Stomach (tissue), 9 donors: Measurements from ENCODE around the gene CRYM. TPM values are rescaled to one million over a fixed set of nuclear protein-coding genes. Genes with fewer than 3 reads are reported as not detected.

Experiments used
- DNase-seq, 2 donors: peaks; one replicate each; pipeline versions ENCODE4 v3.0.0 to v3.0.0-alpha.2; 2013 to 2019
- H3K27ac ChIP-seq, 5 donors: fragments of 200-600 bp in 4 of 5; sonication (generic) in 4 of 5; one replicate each; pipeline ENCODE4 v1.5.1; 2013 to 2019; ENCODE audit warnings: mild to moderate bottlenecking in 1 of 5, moderate library complexity in 1 of 5
- H3K27me3 ChIP-seq, 3 donors: fragments of 200-600 bp; sonication (generic); one replicate each; pipeline ENCODE4 v1.5.1; 2017 to 2019; ENCODE audit warnings: mixed run types in 1 of 3
- H3K36me3 ChIP-seq, 4 donors: fragments of 200-600 bp; sonication (generic); 1 replicate in 3 of 4; 2 replicates in 1 of 4; pipeline ENCODE4 v1.5.1; 2016 to 2019
- H3K4me1 ChIP-seq, 4 donors: fragments of 200-600 bp; sonication (generic); one replicate each; pipeline ENCODE4 v1.5.1; 2016 to 2019
- H3K4me3 ChIP-seq, 4 donors: fragments of 200-600 bp; sonication (generic) in 3 of 4; one replicate each; pipeline ENCODE4 v1.5.1; 2016 to 2019; ENCODE audit warnings: mild to moderate bottlenecking in 1 of 4
- H3K9me3 ChIP-seq, 4 donors: fragments of 200-600 bp; sonication (generic); one replicate each; pipeline ENCODE4 v1.5.1; 2016 to 2019
- EP300 ChIP-seq: sonication (generic); formaldehyde crosslinking; IDR thresholded peaks from one replicate; pipeline ENCODE4 v1.6.1; 2017; ENCODE audit warnings: antibody characterized with exemption
- POLR2A ChIP-seq, 4 donors: fragments of 450-650 bp; IDR thresholded peaks; one replicate each; pipeline ENCODE4 v1.6.1; 2016; ENCODE audit warnings: antibody characterized with exemption in 4 of 4, control low read depth in 2 of 4, mild to moderate bottlenecking in 1 of 4, moderate library complexity in 1 of 4
- POLR2AphosphoS5 ChIP-seq, 3 donors: sonication (generic); formaldehyde crosslinking; IDR thresholded peaks; one replicate each; pipeline ENCODE4 v1.6.1; 2016; ENCODE audit warnings: antibody characterized with exemption in 3 of 3
- WGBS, 5 donors: extraction: QIAGEN DNeasy Blood & Tissue Kit in 3 of 5; methylation state at CpG; one replicate each; pipeline versions ENCODE4 v1.1.5 to v1.1.7; 2013 to 2018; 5-methylcytosine and 5-hydroxymethylcytosine counted together
- intact Hi-C: fragments of 100-400 bp; cut with DNase I; formaldehyde crosslinking; loops from one replicate; pipeline ENCODE4 v1.15.1; 2023; ENCODE audit warnings: low total_unique reads
- polyA plus RNA-seq, 3 donors: library from polyadenylated mRNA; stranded (reverse); fragments of 200-250 nt; gene quantifications; one replicate each; pipeline ENCODE4 v1.2.3, GENCODE V29; 2013
- total RNA-seq, 5 donors: library from RNA; depleted of rRNA; stranded (reverse); fragments of >200 nt; gene quantifications; one replicate each; pipeline versions ENCODE4 v1.1.0 to v1.2.3, GENCODE V29; 2014 to 2016
- TF ChIP-seq, protein P1 (sequence below), 7 experiments: fragments of 450-650 bp in 4 of 7; fragments of 200-600 bp in 3 of 7; sonication (generic) in 3 of 7; IDR thresholded peaks; one replicate each; pipeline ENCODE4 v1.5.1; 2016 to 2019; ENCODE audit warnings: antibody characterized with exemption in 7 of 7, control low read depth in 2 of 7, mild to moderate bottlenecking in 1 of 7
- donor health status: healthy with polysubstance abuse.
- donor health status: Bipolar disorder and iron deficiency.
- donor health status: healthy.

CRYM gene
- total and polyA plus RNA-seq, 8 donors: 0.75 to 4.0 (median 3.3) TPM; not detected in 3

DNA sequence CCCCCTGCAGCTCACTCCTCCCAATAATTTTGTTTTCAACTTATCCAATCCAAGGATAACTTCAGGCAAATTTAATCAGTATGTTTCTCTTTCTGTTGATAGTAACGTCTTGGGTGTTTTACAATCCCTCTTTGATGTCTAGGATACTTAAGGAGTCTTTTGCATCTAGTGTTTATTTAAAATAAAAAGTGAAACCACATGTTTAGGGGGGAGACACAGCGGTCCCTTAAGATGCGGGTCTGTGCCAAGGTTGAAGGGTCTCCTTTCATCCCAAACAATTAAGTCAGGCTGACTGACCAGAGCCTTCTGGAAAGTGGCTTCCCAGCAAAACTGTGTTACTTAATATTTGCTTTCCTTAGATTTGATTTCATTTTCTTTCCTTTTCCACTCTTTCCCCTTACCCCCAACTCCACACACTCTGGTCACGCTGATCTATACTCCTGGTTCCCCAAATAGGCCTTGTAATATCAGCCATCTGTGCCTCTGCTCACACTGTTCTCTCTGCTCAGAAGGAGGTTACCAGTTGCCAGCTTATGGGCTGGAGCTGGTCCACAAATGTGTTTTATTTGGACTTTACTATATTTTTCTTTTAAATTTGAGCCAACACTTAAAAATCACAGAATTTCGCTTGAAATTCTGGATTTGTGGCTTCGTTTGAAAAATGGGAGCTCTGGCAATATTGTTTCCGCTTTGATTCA lies 33.4 kb downstream of the CRYM start:
- WGBS, 5 donors: 52 to 65% (median 61%) methylated on average over 7 of the region's 7 CpGs
- DNase-seq: no peak
- intact Hi-C loops: no loop called here
- Histone ChIP-seq H3K27ac (no peak overlapping the region), H3K4me3 (no peak overlapping the region), H3K27me3 (peaks cover 0 to 4% (median 0%) of the 10 kb centered on the region in 3 donors), H3K36me3 (no peaks in the 10 kb centered on the region), H3K9me3 (no peaks in the 10 kb centered on the region), H3K4me1 (no peaks in the 10 kb centered on the region)
- TF ChIP-seq EP300 (no peak), POLR2AphosphoS5 (IDR thresholded peaks at IDR 0.05) (no peak), POLR2A (IDR thresholded peaks at IDR 0.05) (no peak)
- TF ChIP-seq, protein P1, sequence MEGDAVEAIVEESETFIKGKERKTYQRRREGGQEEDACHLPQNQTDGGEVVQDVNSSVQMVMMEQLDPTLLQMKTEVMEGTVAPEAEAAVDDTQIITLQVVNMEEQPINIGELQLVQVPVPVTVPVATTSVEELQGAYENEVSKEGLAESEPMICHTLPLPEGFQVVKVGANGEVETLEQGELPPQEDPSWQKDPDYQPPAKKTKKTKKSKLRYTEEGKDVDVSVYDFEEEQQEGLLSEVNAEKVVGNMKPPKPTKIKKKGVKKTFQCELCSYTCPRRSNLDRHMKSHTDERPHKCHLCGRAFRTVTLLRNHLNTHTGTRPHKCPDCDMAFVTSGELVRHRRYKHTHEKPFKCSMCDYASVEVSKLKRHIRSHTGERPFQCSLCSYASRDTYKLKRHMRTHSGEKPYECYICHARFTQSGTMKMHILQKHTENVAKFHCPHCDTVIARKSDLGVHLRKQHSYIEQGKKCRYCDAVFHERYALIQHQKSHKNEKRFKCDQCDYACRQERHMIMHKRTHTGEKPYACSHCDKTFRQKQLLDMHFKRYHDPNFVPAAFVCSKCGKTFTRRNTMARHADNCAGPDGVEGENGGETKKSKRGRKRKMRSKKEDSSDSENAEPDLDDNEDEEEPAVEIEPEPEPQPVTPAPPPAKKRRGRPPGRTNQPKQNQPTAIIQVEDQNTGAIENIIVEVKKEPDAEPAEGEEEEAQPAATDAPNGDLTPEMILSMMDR (IDR thresholded peaks at IDR 0.05): no peak

DNA sequence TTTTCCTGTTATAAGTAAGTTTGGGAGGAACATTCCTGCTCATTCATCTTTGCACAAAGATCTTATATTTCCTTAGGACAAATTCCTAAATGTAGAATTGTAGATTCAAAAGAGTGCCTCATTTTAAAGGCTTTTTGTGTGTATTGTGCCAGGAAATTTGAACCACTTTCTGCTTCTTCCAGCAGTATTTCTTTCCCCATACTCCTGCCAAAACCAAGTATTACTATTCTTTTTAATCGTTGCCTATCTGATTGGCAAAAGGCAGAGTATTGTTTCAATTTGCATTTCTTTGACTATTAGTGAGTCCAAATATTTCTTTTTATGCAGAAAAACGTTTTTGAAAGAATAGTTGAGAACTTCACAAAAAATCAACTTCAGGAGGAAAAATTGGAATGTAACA lies 35.3 kb downstream of the CRYM start:
- DNase-seq: no peak
- Histone ChIP-seq H3K9me3 (no peaks in the 10 kb centered on the region), H3K4me3 (no peak overlapping the region), H3K36me3 (no peaks in the 10 kb centered on the region), H3K27me3 (peaks cover 0 to 4% (median 0%) of the 10 kb centered on the region in 3 donors), H3K4me1 (no peaks in the 10 kb centered on the region), H3K27ac (no peak overlapping the region)
- WGBS, 5 donors: 15 to 27% (median 18%) methylated on average over 2 of the region's 2 CpGs
- intact Hi-C loops: no loop called here
- TF ChIP-seq EP300 (no peak), POLR2A (IDR thresholded peaks at IDR 0.05) (no peak), POLR2AphosphoS5 (IDR thresholded peaks at IDR 0.05) (no peak)
- TF ChIP-seq, protein P1 (IDR thresholded peaks at IDR 0.05): no peak

DNA sequence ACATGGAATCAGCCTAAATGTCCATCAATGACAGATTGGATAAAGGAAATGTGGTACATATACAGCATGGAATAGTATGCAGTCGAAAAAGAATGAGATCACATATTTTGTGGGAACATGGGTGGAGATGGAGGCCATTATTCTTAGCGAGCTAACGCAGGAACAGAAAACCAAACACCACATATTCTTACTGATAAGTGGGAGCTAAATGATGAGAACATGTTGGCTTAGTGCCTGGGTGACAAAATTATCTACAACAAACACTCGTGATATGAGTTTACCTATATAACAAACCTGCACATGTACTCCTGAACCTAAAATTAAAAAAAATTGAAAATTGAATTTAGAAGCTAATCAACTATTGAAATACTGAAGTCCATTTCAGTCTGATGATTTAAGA lies 38.4 kb downstream of the CRYM start:
- H3K9me3 ChIP-seq: no peaks in the 10 kb centered on the region
- TF ChIP-seq EP300 (no peak), POLR2AphosphoS5 (IDR thresholded peaks at IDR 0.05) (no peak), POLR2A (IDR thresholded peaks at IDR 0.05) (no peak)
- TF ChIP-seq, protein P1 (IDR thresholded peaks at IDR 0.05): no peak
- H3K27me3 ChIP-seq: peaks cover 0 to 4% (median 0%) of the 10 kb centered on the region in 3 donors
- intact Hi-C loops: no loop called here
- DNase-seq: peak in 1 of 2 donors; percentile 11
- no peaks in the 10 kb centered on the region for H3K4me1 ChIP-seq
- no peak overlapping the region for H3K27ac ChIP-seq
- 25 to 60% (median 51%) methylated on average over 4 of the region's 4 CpGs for WGBS, 5 donors
- H3K36me3 ChIP-seq: no peaks in the 10 kb centered on the region
- H3K4me3 ChIP-seq: no peak overlapping the region

DNA sequence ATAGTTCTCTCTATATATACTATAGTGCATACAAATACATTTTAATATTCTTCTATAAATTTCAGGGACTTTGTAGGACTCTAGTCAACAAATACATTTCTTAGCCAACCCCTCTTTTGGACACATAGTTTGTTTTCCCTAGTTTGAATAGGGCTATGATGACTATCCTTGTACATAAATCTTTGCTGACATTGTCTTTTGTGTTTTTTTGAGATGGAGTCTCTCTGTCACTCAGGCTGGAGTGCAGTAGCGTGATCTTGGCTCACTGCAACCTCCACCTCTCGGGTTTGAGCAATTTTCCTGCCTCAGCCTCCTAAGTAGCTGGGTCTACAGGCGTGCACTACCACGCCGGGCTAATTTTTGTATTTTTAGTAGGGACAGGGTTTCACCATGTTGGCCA lies 41.3 kb downstream of the CRYM start:
- Histone ChIP-seq H3K4me3 (no peak overlapping the region), H3K36me3 (no peaks in the 10 kb centered on the region), H3K27ac (no peak overlapping the region), H3K4me1 (no peaks in the 10 kb centered on the region), H3K9me3 (no peaks in the 10 kb centered on the region), H3K27me3 (no peaks in the 10 kb centered on the region)
- 70 to 87% (median 81%) methylated on average over 5 of the region's 5 CpGs for WGBS, 5 donors
- DNase-seq: no peak
- TF ChIP-seq EP300 (no peak), POLR2AphosphoS5 (IDR thresholded peaks at IDR 0.05) (no peak), POLR2A (IDR thresholded peaks at IDR 0.05) (no peak)
- TF ChIP-seq, protein P1 (IDR thresholded peaks at IDR 0.05): no peak
- intact Hi-C loops: no loop called here
